Measurements from ENCODE around the gene CDKN1A.

The CDKN1A gene

DNA sequence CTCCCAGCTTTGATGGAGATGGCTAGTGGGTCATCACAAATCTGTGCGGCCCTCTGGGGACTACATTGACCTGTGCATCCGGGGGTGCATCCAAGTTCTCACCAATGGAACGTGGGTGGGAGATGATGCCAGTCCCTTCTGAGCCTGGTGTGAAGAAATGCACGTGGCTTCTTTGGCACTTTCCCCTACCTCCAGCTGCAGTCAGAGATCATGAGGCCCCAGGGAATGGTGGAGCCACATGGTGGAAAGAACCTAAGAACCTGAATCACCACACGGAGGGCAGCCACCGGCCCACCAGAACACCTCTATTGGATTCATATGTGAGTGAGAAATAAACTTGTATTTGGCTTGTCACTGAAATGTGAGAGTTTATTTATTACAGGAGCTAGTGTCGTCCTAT, 9.9 kb upstream of the CDKN1A start:
- no peaks in the 10 kb centered on the region for H3K36me3 ChIP-seq (replicated peaks; ENCODE audit: insufficient read depth, low read length)
- no peak overlapping the region for H2AFZ ChIP-seq (ENCODE audit: low read length)
- no peaks in the 10 kb centered on the region for H3K27me3 ChIP-seq (replicated peaks; ENCODE audit: insufficient read depth, low read length)
- 0 out of 2 replicates have a peak, but pooled peaks cover 6% of the 10 kb centered on the region for H3F3A ChIP-seq (ENCODE audit: insufficient read depth, low read length)
- no peak overlapping the region for H3K9ac ChIP-seq (ENCODE audit: low read length)
- no peak overlapping the region for H3K27ac ChIP-seq (ENCODE audit: low read length)
- TF ChIP-seq EZH2 (optimal IDR thresholded peaks at IDR 0.05; ENCODE audit: low read depth, low read length) (no peak), EZH2phosphoT487 (IDR thresholded peaks at IDR 0.05; ENCODE audit: low read length) (no peak)
- no peaks in the 10 kb centered on the region for H4K20me1 ChIP-seq (ENCODE audit: insufficient read depth, low read length)
- H3K79me2 ChIP-seq (ENCODE audit: low read length), result no peaks in the 10 kb centered on the region
- no peaks in the 10 kb centered on the region for H3K9me2 ChIP-seq (replicated peaks; ENCODE audit: insufficient read depth, low read length)
- H3K9me3 ChIP-seq (replicated peaks; ENCODE audit: insufficient read depth, low read length), result no peaks in the 10 kb centered on the region
- H3K4me1 ChIP-seq (ENCODE audit: low read length), result peaks cover 13% of the 10 kb centered on the region
- no peak overlapping the region for H3K4me3 ChIP-seq (ENCODE audit: low read length)
- DNase-seq, result no peak
- no peak overlapping the region for H3K4me2 ChIP-seq (ENCODE audit: low read depth, low read length)

DNA sequence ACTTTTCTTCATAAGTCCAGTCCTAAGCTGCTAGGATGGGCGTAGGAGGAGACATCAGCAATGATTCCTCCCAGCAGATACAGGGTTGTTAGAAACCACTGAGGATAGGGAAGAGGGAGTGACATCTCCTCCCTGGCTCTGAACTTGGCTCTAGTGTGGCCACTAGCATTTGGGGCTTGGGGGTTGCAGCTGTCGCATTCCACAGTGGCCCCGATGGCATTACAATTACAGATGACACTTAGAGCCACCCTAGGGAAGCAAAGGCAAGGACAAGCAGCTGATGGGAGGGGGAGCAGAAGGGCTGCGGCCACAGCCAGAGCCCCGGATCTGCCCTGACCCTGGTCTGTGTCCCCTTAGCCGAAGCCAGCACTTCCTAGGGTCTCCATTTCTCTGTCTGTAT, 9.5 kb upstream of the CDKN1A start:
- peaks cover 9% of the 10 kb centered on the region for H3K4me1 ChIP-seq (ENCODE audit: low read length)
- H2AFZ ChIP-seq (ENCODE audit: low read length), result no peak overlapping the region
- TF ChIP-seq EZH2phosphoT487 (IDR thresholded peaks at IDR 0.05; ENCODE audit: low read length), result no peak
- no peak for TF ChIP-seq EZH2 (optimal IDR thresholded peaks at IDR 0.05; ENCODE audit: low read depth, low read length)
- TF ChIP-seq, protein P1, sequence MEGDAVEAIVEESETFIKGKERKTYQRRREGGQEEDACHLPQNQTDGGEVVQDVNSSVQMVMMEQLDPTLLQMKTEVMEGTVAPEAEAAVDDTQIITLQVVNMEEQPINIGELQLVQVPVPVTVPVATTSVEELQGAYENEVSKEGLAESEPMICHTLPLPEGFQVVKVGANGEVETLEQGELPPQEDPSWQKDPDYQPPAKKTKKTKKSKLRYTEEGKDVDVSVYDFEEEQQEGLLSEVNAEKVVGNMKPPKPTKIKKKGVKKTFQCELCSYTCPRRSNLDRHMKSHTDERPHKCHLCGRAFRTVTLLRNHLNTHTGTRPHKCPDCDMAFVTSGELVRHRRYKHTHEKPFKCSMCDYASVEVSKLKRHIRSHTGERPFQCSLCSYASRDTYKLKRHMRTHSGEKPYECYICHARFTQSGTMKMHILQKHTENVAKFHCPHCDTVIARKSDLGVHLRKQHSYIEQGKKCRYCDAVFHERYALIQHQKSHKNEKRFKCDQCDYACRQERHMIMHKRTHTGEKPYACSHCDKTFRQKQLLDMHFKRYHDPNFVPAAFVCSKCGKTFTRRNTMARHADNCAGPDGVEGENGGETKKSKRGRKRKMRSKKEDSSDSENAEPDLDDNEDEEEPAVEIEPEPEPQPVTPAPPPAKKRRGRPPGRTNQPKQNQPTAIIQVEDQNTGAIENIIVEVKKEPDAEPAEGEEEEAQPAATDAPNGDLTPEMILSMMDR (IDR thresholded peaks at IDR 0.05; ENCODE audit: low read length), result no peak
- no peaks in the 10 kb centered on the region for H3K36me3 ChIP-seq (replicated peaks; ENCODE audit: insufficient read depth, low read length)
- H3K27ac ChIP-seq (ENCODE audit: low read length), result no peak overlapping the region
- no peaks in the 10 kb centered on the region for H3K9me2 ChIP-seq (replicated peaks; ENCODE audit: insufficient read depth, low read length)
- no peak for DNase-seq
- H3F3A ChIP-seq (ENCODE audit: insufficient read depth, low read length), result 0 out of 2 replicates have a peak, but pooled peaks cover 6% of the 10 kb centered on the region
- no peak overlapping the region for H3K4me3 ChIP-seq (ENCODE audit: low read length)
- H3K27me3 ChIP-seq (replicated peaks; ENCODE audit: insufficient read depth, low read length), result no peaks in the 10 kb centered on the region
- no peaks in the 10 kb centered on the region for H3K79me2 ChIP-seq (ENCODE audit: low read length)
- H4K20me1 ChIP-seq (ENCODE audit: insufficient read depth, low read length), result no peaks in the 10 kb centered on the region
- H3K4me2 ChIP-seq (ENCODE audit: low read depth, low read length), result no peak overlapping the region
- H3K9me3 ChIP-seq (replicated peaks; ENCODE audit: insufficient read depth, low read length), result no peaks in the 10 kb centered on the region
- H3K9ac ChIP-seq (ENCODE audit: low read length), result no peak overlapping the region

DNA sequence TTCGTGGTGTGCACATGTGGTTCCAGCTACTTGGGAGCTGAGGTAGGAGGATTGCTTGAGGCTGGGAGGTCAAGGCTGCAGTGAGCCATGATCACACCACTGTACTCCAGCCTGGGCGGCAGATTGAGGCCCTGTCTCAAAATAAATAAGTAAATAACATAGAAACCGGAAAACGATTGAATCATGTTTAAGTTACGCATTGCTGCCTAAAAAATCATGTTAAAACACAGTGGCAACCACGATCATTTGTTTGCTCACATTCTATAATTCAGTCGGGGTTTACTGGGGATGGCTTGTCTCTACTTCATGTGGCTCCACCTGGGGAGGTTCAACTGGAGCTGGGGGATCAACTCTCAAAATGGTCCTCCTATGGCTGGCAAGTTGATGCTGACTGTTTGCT, 8.2 kb upstream of the CDKN1A start:
- no peak overlapping the region for H3K27ac ChIP-seq (ENCODE audit: low read length)
- no peaks in the 10 kb centered on the region for H3K27me3 ChIP-seq (replicated peaks; ENCODE audit: insufficient read depth, low read length)
- no peak for TF ChIP-seq EZH2 (optimal IDR thresholded peaks at IDR 0.05; ENCODE audit: low read depth, low read length)
- TF ChIP-seq, protein P1 (IDR thresholded peaks at IDR 0.05; ENCODE audit: low read length), result no peak
- no peak for TF ChIP-seq EZH2phosphoT487 (IDR thresholded peaks at IDR 0.05; ENCODE audit: low read length)
- H3F3A ChIP-seq (ENCODE audit: insufficient read depth, low read length), result 0 out of 2 replicates have a peak, but pooled peaks cover 6% of the 10 kb centered on the region
- no peaks in the 10 kb centered on the region for H3K79me2 ChIP-seq (ENCODE audit: low read length)
- H3K9me3 ChIP-seq (replicated peaks; ENCODE audit: insufficient read depth, low read length), result no peaks in the 10 kb centered on the region
- H3K36me3 ChIP-seq (replicated peaks; ENCODE audit: insufficient read depth, low read length), result no peaks in the 10 kb centered on the region
- H3K9me2 ChIP-seq (replicated peaks; ENCODE audit: insufficient read depth, low read length), result no peaks in the 10 kb centered on the region
- H3K4me1 ChIP-seq (ENCODE audit: low read length), result peaks cover 8% of the 10 kb centered on the region
- no peak for DNase-seq
- H3K4me2 ChIP-seq (ENCODE audit: low read depth, low read length), result no peak overlapping the region
- no peak overlapping the region for H3K4me3 ChIP-seq (ENCODE audit: low read length)
- no peaks in the 10 kb centered on the region for H4K20me1 ChIP-seq (ENCODE audit: insufficient read depth, low read length)
- H2AFZ ChIP-seq (ENCODE audit: low read length), result no peak overlapping the region
- no peak overlapping the region for H3K9ac ChIP-seq (ENCODE audit: low read length)

DNA sequence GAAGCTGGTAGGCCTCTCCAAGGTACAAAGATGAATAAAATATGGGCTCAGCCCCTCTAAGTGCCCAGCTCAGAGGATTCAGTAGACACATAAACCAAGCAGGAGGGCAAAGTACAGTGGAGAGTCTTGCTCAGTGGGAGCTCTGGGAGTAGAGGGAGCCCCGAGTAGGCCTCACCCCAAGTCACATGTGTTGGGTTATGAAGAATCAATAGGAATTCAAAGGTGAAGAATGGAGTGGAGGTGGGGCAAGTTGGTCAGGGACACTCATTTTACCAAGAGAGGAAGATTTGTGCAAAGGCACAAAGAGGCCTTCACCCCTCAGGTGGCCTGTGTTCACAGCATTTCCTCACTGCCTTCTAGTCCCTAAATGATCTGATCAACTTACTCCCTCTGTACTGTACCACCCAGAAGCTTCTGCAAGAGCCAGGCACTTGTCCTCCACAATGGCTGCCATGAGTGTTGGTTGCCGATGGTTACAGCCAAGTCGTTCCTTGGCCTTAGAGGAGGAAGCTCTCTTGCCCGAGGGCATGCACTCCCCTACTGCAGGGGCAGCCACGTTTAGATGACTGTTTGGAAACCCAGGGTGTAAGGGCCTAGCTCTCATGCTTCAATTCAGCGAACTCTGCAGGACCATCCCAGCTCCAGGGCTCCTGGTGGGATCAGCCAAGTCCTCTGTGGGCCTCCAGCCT, 6.7 kb upstream of the CDKN1A start:
- Histone ChIP-seq H3K4me2 (ENCODE audit: low read depth, low read length) (no peak overlapping the region), H3K27me3 (replicated peaks; ENCODE audit: insufficient read depth, low read length) (no peaks in the 10 kb centered on the region), H3F3A (ENCODE audit: insufficient read depth, low read length) (0 out of 2 replicates have a peak, but pooled peaks cover 2% of the 10 kb centered on the region), H2AFZ (ENCODE audit: low read length) (no peak overlapping the region), H4K20me1 (ENCODE audit: insufficient read depth, low read length) (no peaks in the 10 kb centered on the region), H3K9me2 (replicated peaks; ENCODE audit: insufficient read depth, low read length) (no peaks in the 10 kb centered on the region), H3K4me3 (ENCODE audit: low read length) (no peak overlapping the region), H3K4me1 (ENCODE audit: low read length) (peaks cover 13% of the 10 kb centered on the region), H3K9me3 (replicated peaks; ENCODE audit: insufficient read depth, low read length) (no peaks in the 10 kb centered on the region), H3K9ac (ENCODE audit: low read length) (no peak overlapping the region), H3K36me3 (replicated peaks; ENCODE audit: insufficient read depth, low read length) (no peaks in the 10 kb centered on the region), H3K79me2 (ENCODE audit: low read length) (no peaks in the 10 kb centered on the region), H3K27ac (ENCODE audit: low read length) (no peak overlapping the region)
- DNase-seq, result no peak
- TF ChIP-seq, protein P1 (IDR thresholded peaks at IDR 0.05; ENCODE audit: low read length), result no peak
- TF ChIP-seq EZH2 (optimal IDR thresholded peaks at IDR 0.05; ENCODE audit: low read depth, low read length) (no peak), EZH2phosphoT487 (IDR thresholded peaks at IDR 0.05; ENCODE audit: low read length) (no peak)

All from MM.1S (cell line).